Measurements from ENCODE around the gene FBXL7.

Gene FBXL7

GRCh38 chr5:15966651-15967050 is 466.7 kb downstream of the FBXL7 start:
- DNase-seq, result no peak

- DNase-seq, result no peak
These were observed 469.0 kb downstream of the FBXL7 start for GRCh38 chr5:15968993-15969392.

GRCh38 chr5:15977851-15978250 is 477.9 kb downstream of the FBXL7 start:
- DNase-seq, result no peak

GRCh38 chr5:15980835-15981234 is 480.9 kb downstream of the FBXL7 start:
- no peak for DNase-seq

DNA sequence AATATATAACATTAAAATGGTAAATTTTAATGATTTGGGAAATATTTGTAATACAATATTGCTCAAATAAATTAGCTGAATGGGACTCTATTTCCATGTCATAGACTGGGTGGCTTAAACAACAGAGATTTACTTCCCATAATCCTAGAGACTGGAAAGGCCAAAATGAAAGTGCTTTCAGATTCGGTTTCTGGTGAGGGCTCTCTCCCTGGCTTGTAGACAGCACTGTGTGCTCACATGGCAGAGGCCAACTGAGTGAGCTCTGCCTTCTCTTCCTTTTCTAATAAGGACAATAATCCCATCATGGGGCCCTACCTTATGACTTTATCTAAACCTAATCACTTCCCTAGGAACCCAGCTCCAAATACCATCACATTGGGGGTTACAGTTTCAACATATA is 483.4 kb downstream of the FBXL7 start:
- DNase-seq, result no peak
